Adrenal gland (tissue), 5 donors: ENCODE data around the gene CA10.

Experiments
- POLR2A ChIP-seq, 2 donors: fragments of 450-650 bp; IDR thresholded peaks; one replicate each; pipeline ENCODE4 v1.6.1; 2017; ENCODE audit warnings: antibody characterized with exemption in 2 of 2, mild to moderate bottlenecking in 2 of 2, moderate library complexity in 1 of 2
- TF ChIP-seq, protein P1 (sequence below), 6 experiments: fragments of 450-650 bp in 4 of 6; fragments of 200-600 bp in 2 of 6; sonication (generic) in 1 of 6; IDR thresholded peaks; 1 replicate in 5 of 6; 2 replicates in 1 of 6; pipeline versions ENCODE4 v1.5.1 to v1.8.0; 2016 to 2021; ENCODE audit warnings: antibody characterized with exemption in 6 of 6, mild to moderate bottlenecking in 2 of 6, moderate library complexity in 1 of 6
- donor health status: DM: no; HTN: no; CAD: no.

DNA sequence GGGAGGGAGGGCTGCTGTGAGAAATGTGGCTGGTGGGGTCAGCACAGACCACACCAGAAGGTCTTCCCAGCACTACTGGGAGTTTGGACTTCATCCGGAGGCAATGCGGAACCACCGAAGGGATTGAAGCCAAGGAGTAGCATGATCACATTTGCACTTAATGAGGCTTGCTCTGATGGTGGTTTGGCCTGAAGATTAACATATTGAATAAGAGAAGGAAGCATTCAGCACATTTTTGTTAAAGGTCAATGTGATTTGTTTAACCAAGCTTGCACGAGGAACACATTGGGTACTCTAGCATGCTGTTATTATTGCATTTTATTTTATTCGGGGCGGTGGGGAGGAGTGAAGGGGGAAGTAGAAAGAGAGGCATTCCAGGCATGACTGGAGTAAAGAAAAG, 519.5 kb downstream of the CA10 start:
- TF ChIP-seq, protein P1, sequence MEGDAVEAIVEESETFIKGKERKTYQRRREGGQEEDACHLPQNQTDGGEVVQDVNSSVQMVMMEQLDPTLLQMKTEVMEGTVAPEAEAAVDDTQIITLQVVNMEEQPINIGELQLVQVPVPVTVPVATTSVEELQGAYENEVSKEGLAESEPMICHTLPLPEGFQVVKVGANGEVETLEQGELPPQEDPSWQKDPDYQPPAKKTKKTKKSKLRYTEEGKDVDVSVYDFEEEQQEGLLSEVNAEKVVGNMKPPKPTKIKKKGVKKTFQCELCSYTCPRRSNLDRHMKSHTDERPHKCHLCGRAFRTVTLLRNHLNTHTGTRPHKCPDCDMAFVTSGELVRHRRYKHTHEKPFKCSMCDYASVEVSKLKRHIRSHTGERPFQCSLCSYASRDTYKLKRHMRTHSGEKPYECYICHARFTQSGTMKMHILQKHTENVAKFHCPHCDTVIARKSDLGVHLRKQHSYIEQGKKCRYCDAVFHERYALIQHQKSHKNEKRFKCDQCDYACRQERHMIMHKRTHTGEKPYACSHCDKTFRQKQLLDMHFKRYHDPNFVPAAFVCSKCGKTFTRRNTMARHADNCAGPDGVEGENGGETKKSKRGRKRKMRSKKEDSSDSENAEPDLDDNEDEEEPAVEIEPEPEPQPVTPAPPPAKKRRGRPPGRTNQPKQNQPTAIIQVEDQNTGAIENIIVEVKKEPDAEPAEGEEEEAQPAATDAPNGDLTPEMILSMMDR (IDR thresholded peaks at IDR 0.05), result no peak
- no peak for TF ChIP-seq POLR2A (IDR thresholded peaks at IDR 0.05)
